ENCODE results near the gene INO80B.
"Not testable (repeated sequence)": the region's sequence is repeated elsewhere in the genome, so short reads cannot be mapped to it uniquely, and the experiment has no call there.

INO80B gene

DNA sequence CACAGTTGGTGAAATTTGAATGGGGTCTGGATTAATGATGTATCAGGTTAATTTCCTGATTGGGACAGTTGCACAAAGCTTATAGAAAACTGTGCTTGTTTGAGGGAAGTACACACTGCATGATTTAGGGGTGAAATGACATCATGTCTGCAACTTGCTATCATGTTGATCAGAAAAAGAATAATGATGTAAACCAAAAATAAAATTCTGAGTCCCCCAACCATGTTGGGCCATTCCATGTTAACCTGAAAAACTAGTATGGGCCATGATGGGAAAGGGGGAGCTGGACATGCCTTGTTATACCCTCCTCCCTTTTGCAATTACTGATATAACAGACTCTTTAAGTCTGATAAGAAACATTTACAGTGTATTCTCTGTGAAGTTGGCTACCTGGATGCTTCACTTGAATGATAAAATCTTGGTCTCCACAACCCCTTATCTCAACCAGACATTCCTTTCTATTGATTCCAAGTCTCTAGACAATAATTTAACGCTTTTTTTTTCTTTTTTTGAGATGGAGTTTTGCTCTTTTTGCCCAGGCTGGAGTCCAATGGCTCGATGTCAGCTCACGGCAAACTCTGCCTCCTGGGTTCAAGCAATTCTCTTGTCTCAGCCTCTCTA is 4.2 kb upstream of the INO80B start:
- no peak for DNase-seq

DNA sequence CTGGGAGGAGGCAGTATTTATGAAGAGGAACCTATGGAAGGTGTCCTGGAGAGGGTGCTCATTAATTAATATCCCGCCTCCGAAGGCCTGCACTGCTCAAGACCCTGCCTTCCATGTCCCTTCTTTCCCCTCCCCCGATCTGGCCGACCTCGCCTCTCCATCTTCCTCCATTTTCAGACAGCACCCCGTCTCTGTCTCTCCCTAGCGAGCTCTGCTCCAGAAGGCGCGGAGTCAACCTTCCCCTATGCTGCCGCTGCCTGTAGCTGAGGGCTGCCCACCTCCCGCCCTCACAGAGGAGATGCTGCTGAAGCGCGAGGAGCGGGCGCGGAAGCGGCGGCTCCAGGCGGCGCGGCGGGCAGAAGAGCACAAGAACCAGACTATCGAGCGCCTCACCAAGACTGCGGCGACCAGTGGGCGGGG is 2.3 kb downstream of the INO80B start:
- DNase-seq, result no peak

DNA sequence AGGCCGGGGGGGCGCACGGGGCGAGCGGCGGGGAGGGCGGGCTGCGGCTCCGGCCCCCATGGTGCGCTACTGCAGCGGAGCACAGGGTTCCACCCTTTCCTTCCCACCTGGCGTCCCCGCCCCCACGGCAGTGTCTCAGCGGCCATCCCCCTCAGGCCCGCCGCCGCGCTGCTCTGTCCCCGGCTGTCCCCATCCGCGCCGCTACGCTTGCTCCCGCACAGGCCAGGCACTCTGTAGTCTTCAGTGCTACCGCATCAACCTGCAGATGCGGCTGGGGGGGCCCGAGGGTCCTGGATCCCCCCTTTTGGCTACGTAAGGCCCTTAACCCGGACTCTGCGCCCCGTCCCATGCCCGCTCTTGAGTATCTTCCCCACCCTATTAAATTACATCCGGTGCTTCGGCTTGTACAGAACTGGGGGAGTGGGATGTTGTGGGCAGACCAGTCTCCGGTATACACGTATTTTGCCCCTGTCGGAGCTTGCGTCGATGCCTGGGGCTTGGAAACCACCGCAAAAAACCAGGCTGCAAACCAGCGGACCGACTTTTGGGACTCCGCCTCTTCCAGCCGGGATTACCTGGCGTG is 2.8 kb downstream of the INO80B start:
- peak; percentile 56 to 93 (median 74) for DNase-seq

DNA sequence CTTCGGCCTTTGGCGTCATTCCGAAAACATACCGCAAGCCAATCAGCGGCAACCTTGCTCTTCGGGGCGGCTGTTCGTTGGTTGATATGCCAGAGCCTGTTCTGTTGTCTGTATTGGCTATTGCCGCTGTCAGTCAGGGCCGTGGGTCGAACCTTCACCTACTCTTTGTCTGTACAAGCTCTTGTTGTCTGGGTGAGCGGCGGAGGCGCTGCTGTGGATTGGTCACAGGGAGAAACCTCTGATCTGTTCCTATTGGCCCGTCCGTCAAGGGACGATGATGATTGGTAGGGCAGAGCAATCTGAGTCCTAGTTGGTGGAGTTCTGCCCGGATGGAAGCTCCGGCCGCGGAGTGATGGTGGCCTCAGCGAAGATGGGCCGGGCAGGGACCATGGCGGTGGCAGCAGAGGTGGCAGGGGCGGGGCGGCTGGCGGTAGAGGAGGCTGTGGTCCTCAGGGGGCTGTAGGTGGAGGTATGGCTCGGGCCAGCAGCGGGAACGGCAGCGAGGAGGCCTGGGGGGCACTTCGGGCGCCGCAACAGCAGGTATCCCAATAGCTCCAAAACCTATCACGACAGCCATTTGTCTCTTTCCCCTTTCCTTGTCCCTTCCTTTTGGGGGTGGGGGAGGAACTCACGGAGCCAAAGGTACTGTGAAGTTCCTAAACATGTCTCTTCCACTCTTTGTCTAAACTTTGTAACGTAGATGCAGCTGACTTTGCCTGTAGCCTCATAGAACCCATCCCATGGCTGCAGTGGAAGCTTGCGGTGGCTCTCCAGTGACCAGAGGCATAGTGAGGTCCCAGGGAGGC is 3.4 kb downstream of the INO80B start, which contains the start of gene WBP1:
Gene WBP1 (plus strand): TSS at position 307 of the 806 bp plus-strand sequence. CDS start 165 bp downstream, at position 472.
- DNase-seq, result peak; percentile 90 to 100 (median 98)

DNA sequence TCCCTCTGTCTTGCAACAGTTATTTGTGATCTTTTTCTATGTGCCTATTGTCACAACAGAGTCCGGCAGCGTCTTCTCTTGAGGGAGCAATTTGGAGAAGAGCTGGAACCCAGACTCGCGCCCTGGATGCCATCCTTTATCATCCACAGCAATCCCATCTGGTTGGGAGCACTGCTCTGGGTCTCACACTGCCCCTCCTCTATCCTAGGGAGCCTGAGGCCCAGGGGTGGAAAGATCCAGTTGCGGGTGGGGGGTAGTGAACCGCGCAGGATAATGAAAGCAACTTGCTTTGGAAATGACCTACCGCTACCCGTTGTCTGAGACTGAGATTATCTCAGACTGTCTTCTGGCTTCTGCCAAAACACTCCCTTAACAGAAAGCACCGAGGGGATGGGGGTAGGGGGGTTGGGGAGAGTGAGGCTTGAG is 4.1 kb downstream of the INO80B start:
- peak in 1 of 5 experiments; percentile 49 for DNase-seq

DNA sequence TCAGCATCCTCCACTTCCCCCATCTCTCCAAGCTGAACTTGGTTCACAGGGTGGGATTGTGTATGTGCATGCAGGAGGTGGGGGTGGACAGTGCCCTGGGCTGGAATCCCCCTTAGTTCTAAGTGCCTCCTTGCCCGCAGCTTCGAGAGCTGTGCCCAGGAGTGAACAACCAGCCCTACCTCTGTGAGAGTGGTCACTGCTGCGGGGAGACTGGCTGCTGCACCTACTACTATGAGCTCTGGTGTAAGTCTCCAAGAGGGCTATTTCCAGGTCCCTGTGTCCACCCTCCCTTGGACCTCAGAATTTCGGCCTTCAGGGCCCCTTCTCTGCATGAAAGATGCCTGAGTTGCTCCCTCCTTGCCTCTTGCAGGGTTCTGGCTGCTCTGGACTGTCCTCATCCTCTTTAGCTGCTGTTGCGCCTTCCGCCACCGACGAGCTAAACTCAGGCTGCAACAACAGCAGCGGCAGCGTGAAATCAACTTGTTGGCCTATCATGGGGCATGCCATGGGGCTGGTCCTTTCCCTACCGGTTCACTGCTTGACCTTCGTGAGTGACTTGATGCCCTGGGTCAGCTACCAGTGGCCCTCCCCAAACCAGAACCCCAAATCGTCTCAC is 4.7 kb downstream of the INO80B start:
- not testable (repeated sequence) for DNase-seq

DNA sequence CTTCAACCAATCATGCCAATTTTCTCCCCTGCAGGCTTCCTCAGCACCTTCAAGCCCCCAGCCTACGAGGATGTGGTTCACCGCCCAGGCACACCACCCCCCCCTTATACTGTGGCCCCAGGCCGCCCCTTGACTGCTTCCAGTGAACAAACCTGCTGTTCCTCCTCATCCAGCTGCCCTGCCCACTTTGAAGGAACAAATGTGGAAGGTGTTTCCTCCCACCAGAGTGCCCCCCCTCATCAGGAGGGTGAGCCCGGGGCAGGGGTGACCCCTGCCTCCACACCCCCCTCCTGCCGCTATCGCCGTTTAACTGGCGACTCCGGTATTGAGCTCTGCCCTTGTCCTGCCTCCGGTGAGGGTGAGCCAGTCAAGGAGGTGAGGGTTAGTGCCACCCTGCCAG is 5.3 kb downstream of the INO80B start:
- DNase-seq, result not testable (repeated sequence)

DNA sequence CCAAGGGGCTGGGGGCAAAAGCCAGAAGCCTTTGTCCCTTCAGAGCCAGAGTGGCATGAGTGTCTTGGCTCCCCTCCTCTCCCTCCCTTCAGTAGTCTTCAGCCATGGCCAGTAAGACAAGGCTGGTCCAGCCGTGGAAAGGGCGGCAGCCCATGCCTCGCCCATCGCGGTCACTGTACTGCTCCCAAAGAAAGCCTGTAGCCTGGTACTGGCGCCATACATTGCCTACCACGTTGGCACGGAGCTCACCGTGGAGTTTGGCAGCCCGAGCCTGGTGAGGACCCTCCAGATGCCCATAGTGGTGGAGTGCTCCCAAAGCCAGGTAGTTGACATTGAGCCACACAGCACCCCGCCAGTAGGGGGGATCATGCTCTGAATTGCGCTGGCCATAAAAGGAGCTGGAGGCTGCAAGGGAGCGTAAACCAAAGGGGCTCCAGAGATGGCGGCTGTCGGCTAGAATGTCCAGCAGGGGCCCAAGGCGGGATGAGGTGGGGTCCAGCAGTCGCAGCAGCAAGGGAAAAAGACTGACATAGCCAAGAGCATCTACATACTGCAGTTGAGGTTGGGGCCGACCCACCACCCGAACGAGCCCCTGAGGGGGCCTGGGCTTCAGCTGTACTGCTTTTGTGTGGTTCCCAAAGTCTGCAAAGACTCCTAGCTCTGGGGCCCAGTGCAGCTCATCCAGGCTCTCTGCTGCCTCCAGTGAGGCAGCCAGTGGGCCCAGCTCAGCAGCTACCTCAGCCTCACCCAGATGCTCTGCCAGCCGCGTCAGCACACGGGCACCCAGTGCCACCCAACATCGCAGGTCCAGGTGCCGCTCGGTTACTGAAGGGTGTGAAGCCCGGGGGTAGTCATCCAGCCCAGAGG is 6.5 kb downstream of the INO80B start:
- DNase-seq, result no peak

DNA sequence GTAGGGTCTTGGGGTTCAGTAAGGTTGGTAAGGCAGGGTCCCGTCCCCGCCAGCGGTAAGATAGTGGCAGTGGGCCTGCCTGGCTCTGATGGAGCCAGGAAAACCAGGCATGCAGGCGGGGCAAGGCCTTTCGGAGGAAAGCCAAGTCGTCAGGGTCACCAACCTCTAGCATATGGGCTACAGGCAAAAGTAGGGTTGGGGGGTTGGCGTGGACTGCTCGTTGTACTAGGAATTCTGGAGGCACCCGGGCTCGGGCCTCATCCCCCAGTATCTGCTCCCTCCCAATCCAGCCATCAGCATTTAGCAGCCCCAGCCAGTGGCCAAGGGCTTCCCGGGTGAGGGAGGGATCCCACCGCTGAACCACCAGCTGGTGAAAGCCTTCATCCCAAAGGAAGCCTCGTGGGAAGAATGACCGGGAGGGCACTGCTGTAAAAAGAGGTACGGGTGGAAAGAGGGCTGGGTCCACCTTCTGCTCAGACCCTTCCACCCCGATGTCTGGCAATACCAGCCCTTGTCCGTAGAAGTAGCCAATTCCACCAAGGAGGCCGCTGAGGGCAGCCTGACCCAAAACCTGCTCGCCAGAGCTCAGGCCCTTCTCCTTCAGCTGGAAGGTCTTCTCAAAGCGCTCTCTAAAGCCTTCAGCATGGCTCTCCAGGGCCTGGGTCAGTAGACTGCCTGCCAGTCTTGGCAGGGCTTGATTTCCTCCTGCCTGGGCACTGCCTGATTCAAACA is 7.3 kb downstream of the INO80B start:
- DNase-seq, result no peak

DNA sequence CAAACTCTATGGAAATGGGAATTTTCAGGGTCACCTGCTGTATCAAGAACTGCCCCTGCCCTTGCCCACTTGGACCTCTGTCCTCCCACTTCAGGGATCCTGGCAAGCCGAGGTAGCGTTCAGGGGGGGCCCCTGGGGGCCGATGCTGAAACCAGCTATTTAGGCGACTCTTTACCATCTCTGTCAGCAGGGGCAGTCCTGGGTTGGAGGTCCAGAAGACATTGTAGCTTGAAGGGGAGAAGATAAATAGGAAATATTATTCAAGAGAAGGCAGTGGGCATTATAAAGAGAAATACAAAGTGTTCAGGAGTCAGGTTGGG is 7.9 kb downstream of the INO80B start:
- DNase-seq, result no peak

DNA sequence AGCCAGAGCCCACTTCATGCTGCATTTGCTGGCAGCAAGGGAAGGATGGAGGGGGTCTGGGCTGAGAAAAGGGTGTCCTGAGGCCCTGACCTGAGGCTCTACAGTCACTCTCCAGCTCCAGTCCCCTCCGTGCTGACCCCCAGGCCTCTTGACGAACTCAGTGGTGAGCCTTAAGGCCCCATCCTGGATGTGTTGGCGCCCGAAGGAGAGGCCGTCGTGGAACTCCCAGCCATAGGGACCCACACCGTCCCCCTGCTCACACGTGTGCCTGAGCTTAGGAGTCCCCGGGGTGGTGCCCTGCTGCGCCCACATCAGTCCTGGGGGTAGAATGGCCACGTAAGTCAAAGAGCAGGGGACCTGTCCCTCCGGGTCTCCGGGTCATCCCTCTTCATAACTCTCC is 9.5 kb downstream of the INO80B start:
- no peak for DNase-seq

DNA sequence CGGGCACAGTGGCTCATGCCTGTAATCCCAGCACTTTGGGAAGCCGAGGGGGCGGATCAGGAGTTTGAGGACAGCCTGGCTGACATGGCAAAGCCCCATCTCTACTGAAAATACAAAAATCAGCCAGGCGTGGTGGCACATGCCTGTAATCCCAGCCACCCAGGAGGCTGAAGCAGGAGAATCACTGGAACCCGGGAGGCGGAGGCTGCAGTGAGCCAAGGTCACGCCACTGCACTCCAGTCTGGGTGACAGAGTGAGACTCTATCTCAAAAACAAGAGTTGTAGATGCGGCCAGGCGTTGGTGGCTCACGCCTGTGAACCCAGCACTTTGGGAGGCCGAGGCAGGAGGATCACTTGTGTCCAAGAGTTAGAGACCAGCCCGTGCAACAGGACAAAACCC is 15.9 kb downstream of the INO80B start:
- not testable (repeated sequence) for DNase-seq

DNA sequence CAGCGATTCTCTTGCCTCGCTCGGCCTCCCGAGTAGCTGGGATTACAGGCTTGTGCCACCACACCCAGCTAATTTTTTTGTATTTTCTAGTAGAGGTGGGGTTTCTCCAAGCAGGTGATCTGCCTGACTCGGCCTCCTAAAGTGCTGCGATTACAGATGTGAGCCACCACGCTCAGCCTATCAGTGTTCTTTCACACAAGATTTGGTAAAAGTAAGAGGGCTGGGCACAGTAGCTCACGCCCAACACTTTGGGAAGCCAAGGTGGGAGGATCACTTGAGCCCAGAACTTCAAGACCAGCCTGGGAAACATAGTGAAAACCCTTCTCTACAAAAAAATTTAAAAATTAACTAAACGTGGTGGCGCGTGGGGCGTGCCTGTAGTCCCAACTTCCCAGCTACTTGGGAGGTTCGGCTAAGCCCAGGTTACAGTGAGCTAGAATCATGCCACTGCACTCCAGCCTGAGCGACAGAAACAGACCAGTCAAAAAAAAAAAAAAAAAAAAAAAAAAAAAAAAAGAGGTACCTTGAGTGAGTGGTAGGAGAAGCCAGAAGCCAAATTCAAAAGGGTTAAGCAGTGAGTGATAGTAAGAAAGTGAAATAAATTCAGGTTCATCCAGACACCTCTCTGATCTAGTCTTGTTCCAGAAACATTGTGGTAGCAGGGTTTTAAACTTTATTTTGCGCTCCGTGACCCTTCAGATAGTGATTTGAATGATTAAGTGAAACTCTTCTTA is 16.6 kb downstream of the INO80B start:
- DNase-seq, result no peak

DNA sequence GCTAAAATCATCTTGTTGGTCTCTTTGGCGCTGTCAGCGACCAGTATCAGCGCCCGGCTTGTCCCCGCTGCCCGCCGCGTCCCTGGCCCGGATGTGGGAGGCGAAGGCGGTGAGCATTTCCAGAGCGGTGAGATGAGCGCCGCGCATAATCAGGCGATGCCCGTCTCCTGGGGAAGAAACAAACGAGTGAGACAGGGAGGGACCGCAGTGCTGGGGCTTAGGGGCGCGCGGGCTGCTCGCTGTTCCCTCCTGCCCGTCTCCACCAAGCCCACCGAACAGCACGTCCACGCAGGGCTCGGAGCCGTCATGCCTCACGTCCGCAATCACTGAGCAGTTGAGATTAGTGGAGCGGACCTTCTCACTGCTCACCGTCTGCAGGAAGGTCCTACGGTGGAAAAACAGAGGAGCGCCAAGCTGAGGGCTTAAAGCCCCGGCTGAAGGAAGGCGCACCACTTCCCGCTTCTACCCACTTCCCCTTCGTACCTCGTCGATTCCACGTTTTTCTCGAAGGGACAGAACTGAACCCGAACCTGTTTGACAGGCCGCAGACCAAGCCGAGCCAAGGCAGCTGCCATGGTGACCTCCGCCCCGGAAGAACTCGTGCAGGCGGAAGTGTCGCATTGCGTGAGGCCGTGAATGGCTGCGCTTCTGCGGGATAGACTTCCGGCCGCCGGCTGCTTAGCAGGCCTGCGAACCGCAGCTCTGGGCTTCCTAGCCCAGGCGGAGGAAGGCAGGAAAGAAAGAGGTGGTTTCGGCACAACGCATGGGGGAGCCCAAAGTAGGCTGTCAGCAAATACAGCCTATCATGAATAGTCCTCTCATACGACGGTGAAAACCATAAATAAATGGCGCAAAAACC is 17.4 kb downstream of the INO80B start, which contains the start of gene MRPL53:
Gene MRPL53 (minus strand): TSS at position 595 of the 859 bp plus-strand sequence. CDS start 20 bp downstream, at position 575.
- peak; percentile 92 to 98 (median 94) for DNase-seq

DNA sequence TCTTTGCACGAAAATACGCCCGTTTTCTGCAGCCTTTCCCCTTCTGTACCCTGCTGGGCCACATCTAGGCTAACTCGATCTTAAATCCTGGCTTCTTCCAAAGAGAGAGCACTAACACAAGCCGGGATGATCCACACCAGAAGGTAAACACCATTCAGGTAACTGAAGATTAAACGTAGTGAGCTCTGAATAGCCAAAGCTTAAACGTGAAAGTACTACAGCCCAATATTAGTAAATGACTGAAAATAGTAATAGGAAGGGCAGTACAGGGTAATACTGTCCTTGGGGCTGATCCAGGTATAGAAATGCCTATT is 18.0 kb downstream of the INO80B start:
- no peak for DNase-seq

DNA sequence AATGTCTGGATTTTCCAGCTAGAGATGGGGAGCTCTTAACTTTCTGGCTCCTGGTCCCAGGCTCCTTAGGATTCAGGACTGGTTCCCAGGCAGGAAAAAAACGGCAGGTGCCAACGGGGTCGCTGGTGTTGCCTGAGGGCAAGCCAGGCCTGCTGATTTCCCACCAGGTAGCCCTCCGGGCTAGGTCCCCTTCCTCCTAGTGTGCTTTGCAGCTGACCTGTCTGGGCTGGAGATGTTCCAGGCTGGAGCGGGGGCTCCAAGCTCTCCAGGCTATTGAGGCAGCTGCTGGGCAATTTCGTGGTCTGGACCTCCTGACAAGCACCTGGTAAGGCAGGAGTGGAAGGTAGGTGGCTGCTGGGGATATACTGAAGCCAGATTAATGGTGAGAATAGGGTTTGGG is 19.6 kb downstream of the INO80B start:
- no peak for DNase-seq

DNA sequence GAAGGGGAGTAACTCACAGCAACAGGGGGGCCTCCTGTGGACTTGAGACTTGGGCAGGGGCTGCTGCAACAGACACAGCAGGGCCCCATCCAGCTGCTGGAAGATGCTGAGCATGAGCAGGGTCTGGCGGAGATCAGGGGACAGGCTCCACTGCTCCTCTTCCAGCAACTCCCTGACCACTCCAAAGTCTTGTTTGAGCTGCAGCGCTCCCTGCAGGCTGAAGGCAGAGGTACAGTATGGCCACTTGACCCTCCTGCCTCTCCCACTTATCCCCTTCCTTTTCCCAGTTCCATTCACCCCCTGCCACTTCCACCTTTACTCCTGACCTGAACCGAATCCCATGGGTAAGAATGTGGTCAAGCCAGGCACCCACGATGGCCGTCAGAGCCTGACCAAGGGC is 20.0 kb downstream of the INO80B start:
- DNase-seq, result no peak

DNA sequence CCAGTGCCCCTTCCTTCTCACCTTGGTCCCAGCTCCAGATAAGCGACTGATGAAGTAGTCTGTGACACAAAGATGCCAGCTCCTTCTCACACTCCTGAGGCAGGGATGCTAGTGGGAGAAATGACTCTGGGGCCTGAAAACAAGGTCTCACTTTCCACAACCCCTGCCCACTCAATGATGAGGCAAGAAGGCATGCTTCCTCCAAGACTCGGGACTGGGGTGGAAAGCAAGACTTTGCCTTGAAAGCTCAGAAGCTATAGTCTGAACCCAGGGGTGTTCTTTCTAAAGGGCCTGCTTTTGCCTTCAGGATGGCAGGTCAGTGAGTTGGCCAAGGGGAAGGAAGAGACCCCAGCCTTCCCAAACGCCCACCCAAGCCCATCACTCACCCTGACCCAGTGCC is 26.5 kb downstream of the INO80B start:
- no peak for DNase-seq

DNA sequence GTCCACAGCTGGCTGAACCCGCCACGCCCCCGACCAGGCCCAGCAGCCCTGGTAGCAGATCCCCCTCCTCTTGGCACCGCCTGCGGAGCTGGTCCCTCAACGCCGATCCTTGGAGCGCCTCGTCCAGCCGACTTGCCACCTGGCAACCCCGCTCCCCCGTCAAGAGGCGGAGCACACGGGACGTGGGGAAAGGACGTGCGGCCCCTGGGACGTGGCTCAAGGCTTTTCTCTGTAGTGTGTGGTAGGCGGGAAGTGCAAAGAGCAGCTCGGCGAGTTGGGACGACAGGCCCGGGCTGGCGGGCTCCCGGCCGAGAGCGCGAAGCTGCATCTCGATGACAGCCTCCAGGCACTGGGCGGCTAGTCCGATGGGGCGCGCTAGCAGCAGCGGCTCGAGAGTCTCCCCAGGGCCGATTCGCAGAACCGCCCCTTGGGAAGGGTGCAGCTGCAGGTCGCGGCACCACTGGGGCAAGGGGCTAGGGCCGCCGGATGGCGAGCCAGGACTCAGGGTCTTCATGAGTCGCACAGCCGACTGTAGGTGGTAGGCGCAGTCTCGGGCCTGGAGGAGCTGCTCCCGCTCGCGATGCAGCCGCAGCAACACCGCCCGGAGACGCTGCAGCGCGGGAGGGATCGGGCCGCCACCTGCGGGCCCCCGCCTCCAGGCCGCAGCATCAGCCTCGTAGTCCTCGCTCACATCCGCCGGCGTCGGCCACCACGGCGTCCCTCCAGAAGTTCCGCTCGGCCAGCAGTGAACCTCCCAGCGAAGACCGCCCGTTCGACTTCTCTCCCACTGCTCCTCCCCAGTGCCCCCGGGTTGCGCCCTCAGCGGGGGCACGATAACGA is 27.3 kb downstream of the INO80B start:
- DNase-seq, result peak in 3 of 5 experiments; percentile 41 to 72 (median 46)

Data from T-helper 2 cell (primary cell).